ENCODE results near the gene FMO1. TPM values are rescaled to one million over a fixed set of nuclear protein-coding genes. Genes with fewer than 3 reads are reported as not detected.
"Not testable (repeated sequence)": the region's sequence is repeated elsewhere in the genome, so short reads cannot be mapped to it uniquely, and the experiment has no call there.

The FMO1 gene
- total RNA-seq, 1 experiment from 2014 or later: not detected

- no peak for DNase-seq (ENCODE audit: low read depth)
Observed at GRCh38 chr1:171277534-171277933, 29.2 kb downstream of the FMO1 start.

- no peak for DNase-seq (ENCODE audit: low read depth)
Observed at GRCh38 chr1:171279234-171279633, 30.9 kb downstream of the FMO1 start.

- no peak for DNase-seq (ENCODE audit: low read depth)
Observed at GRCh38 chr1:171279678-171280077, 31.4 kb downstream of the FMO1 start.

GRCh38 chr1:171280599-171280998 lies 32.3 kb downstream of the FMO1 start:
- no peak for DNase-seq (ENCODE audit: low read depth)

- peak; percentile 48 for DNase-seq (ENCODE audit: low read depth)
Observed at GRCh38 chr1:171286032-171286705, 37.9 kb downstream of the FMO1 start.

GRCh38 chr1:171290621-171291020 lies 42.3 kb downstream of the FMO1 start:
- DNase-seq (ENCODE audit: low read depth): no peak

- DNase-seq (ENCODE audit: low read depth): no peak
Observed at GRCh38 chr1:171292799-171293198, 44.5 kb downstream of the FMO1 start.

GRCh38 chr1:171295383-171295782 lies 47.1 kb downstream of the FMO1 start:
- not testable (repeated sequence) for DNase-seq (ENCODE audit: low read depth)

GRCh38 chr1:171295821-171296220 lies 47.5 kb downstream of the FMO1 start:
- DNase-seq (ENCODE audit: low read depth): no peak

GRCh38 chr1:171296897-171297296 lies 48.6 kb downstream of the FMO1 start:
- DNase-seq (ENCODE audit: low read depth): no peak

GRCh38 chr1:171298696-171299095 lies 50.4 kb downstream of the FMO1 start:
- DNase-seq (ENCODE audit: low read depth): no peak

GRCh38 chr1:171299342-171299741 lies 51.0 kb downstream of the FMO1 start:
- no peak for DNase-seq (ENCODE audit: low read depth)

GRCh38 chr1:171300401-171300800 lies 52.1 kb downstream of the FMO1 start:
- no peak for DNase-seq (ENCODE audit: low read depth)

- DNase-seq (ENCODE audit: low read depth): no peak
Observed at GRCh38 chr1:171310661-171311087, 62.4 kb downstream of the FMO1 start.

- no peak for DNase-seq (ENCODE audit: low read depth)
Observed at GRCh38 chr1:171311771-171312558, 63.7 kb downstream of the FMO1 start.

- DNase-seq (ENCODE audit: low read depth): no peak
Observed at GRCh38 chr1:171313319-171313834, 65.1 kb downstream of the FMO1 start.

- DNase-seq (ENCODE audit: low read depth): peak; percentile 96
Observed at GRCh38 chr1:171313835-171314320, 65.6 kb downstream of the FMO1 start, which contains the start of gene FMO4. Gene FMO4 (plus strand): TSS chr1:171314183. CDS start chr1:171319826, 5,643 bp downstream.

GRCh38 chr1:171329251-171329650 lies 81.0 kb downstream of the FMO1 start:
- DNase-seq (ENCODE audit: low read depth): no peak

GRCh38 chr1:171334024-171334640 lies 85.8 kb downstream of the FMO1 start:
- DNase-seq (ENCODE audit: low read depth): no peak

Measured in HT1080 (cell line).